GM23248 (cell line): ENCODE data around the gene PGA4.

Experiments
- EZH2 ChIP-seq: fragments of 200-600 bp; sonication (generic); IDR thresholded peaks from 2 replicates; pipeline ENCODE4 v1.6.1; 2018; ENCODE audit warnings: antibody characterized with exemption, mild to moderate bottlenecking; ENCODE audit not compliant: insufficient read depth, poor library complexity, severe bottlenecking
- EZH2phosphoT487 ChIP-seq: fragments of 200-600 bp; sonication (generic); IDR thresholded peaks from 2 replicates; pipeline ENCODE4 v1.6.1; 2018; ENCODE audit warnings: antibody characterized with exemption, moderate library complexity, mild to moderate bottlenecking, low read depth; ENCODE audit not compliant: insufficient read depth

- TF ChIP-seq EZH2phosphoT487 (no peak), EZH2 (no peak)
Measured at GRCh38 chr11:61198948-61199523, 23.1 kb upstream of the PGA4 start.
